Mononuclear cell (primary cell): ENCODE measurements around the gene EBF4. TPM values are rescaled to one million over a fixed set of nuclear protein-coding genes. Genes with fewer than 3 reads are reported as not detected.
"Not testable (repeated sequence)": the region's sequence is repeated elsewhere in the genome, so short reads cannot be mapped to it uniquely, and the experiment has no call there.

ENCODE experiments used
- H3K27me3 ChIP-seq: 2 replicates; pipeline ENCODE4 v1.6.0; 2011; ENCODE audit warnings: low read length, control low read depth; ENCODE audit not compliant: insufficient read depth
- H3K4me1 ChIP-seq: 2 replicates; pipeline ENCODE4 v1.5.1; 2011; ENCODE audit warnings: mild to moderate bottlenecking, low read length, control low read depth; ENCODE audit not compliant: insufficient read depth
- H3K4me3 ChIP-seq: 2 replicates; pipeline ENCODE4 v1.5.1; 2011; ENCODE audit warnings: mild to moderate bottlenecking, low read length, moderate library complexity
- H3K9me3 ChIP-seq: 2 replicates; pipeline ENCODE4 v1.5.1; 2011; ENCODE audit warnings: low read depth, mild to moderate bottlenecking, control low read depth, low read length
- total RNA-seq: library from RNA; depleted of rRNA; stranded (reverse); fragments of >200 nt; gene quantifications from one replicate; pipeline ENCODE4 v1.2.3, GENCODE V29; 2012

Gene EBF4
- total RNA-seq, 1 donor = 0.63 TPM

- Histone ChIP-seq H3K27me3 (peaks cover 3% of the 10 kb centered on the region), H3K4me3 (no peak overlapping the region), H3K9me3 (no peaks in the 10 kb centered on the region), H3K4me1 (no peaks in the 10 kb centered on the region)
Measured at GRCh38 chr20:2762578-2763131, 70.1 kb downstream of the EBF4 start.

GRCh38 chr20:2763186-2763585 lies 70.6 kb downstream of the EBF4 start:
- Histone ChIP-seq H3K4me1 (no peaks in the 10 kb centered on the region), H3K9me3 (no peaks in the 10 kb centered on the region), H3K4me3 (no peak overlapping the region), H3K27me3 (peaks cover 3% of the 10 kb centered on the region)

- Histone ChIP-seq H3K4me1 (peaks cover 5% of the 10 kb centered on the region), H3K27me3 (peaks cover 3% of the 10 kb centered on the region), H3K4me3 (no peak overlapping the region), H3K9me3 (no peaks in the 10 kb centered on the region)
Measured at GRCh38 chr20:2767768-2768631, 75.4 kb downstream of the EBF4 start.

- H3K9me3 ChIP-seq = no peaks in the 10 kb centered on the region
- peaks cover 5% of the 10 kb centered on the region for H3K4me1 ChIP-seq
- no peak overlapping the region for H3K4me3 ChIP-seq
- H3K27me3 ChIP-seq = no peaks in the 10 kb centered on the region
Measured at GRCh38 chr20:2768632-2769015, 76.0 kb downstream of the EBF4 start.

- H3K4me1 ChIP-seq, H3K27me3 ChIP-seq, H3K9me3 ChIP-seq, H3K4me3 ChIP-seq: not testable (repeated sequence)
Measured at GRCh38 chr20:2770091-2770490, 77.5 kb downstream of the EBF4 start.

- Histone ChIP-seq H3K27me3 (no peaks in the 10 kb centered on the region), H3K4me1 (peaks cover 5% of the 10 kb centered on the region), H3K9me3 (no peaks in the 10 kb centered on the region), H3K4me3 (no peak overlapping the region)
Measured at GRCh38 chr20:2771631-2772080, 79.1 kb downstream of the EBF4 start.

- Histone ChIP-seq H3K4me3 (no peak overlapping the region), H3K9me3 (no peaks in the 10 kb centered on the region), H3K4me1 (peaks cover 5% of the 10 kb centered on the region), H3K27me3 (no peaks in the 10 kb centered on the region)
Measured at GRCh38 chr20:2773812-2774211, 81.2 kb downstream of the EBF4 start.

GRCh38 chr20:2775139-2775538 lies 82.6 kb downstream of the EBF4 start:
- Histone ChIP-seq H3K4me3 (no peak overlapping the region), H3K27me3 (no peaks in the 10 kb centered on the region), H3K4me1 (peaks cover 5% of the 10 kb centered on the region), H3K9me3 (no peaks in the 10 kb centered on the region)

GRCh38 chr20:2778602-2779321 lies 86.2 kb downstream of the EBF4 start:
- Histone ChIP-seq H3K4me3 (no peak overlapping the region), H3K27me3 (peaks cover 5% of the 10 kb centered on the region), H3K4me1 (no peaks in the 10 kb centered on the region), H3K9me3 (no peaks in the 10 kb centered on the region)

- Histone ChIP-seq H3K4me1 (no peaks in the 10 kb centered on the region), H3K27me3 (peaks cover 5% of the 10 kb centered on the region), H3K4me3 (no peak overlapping the region), H3K9me3 (no peaks in the 10 kb centered on the region)
Measured at GRCh38 chr20:2780948-2781347, 88.4 kb downstream of the EBF4 start.

- H3K27me3 ChIP-seq = peaks cover 5% of the 10 kb centered on the region
- no peak overlapping the region for H3K4me3 ChIP-seq
- H3K9me3 ChIP-seq = no peaks in the 10 kb centered on the region
- H3K4me1 ChIP-seq = no peaks in the 10 kb centered on the region
Measured at GRCh38 chr20:2783908-2784566, 91.5 kb downstream of the EBF4 start.

GRCh38 chr20:2793471-2793870 lies 100.9 kb downstream of the EBF4 start:
- no peaks in the 10 kb centered on the region for H3K4me1 ChIP-seq
- no peaks in the 10 kb centered on the region for H3K9me3 ChIP-seq
- H3K4me3 ChIP-seq = no peak overlapping the region
- H3K27me3 ChIP-seq = no peaks in the 10 kb centered on the region

GRCh38 chr20:2794202-2794748 lies 101.7 kb downstream of the EBF4 start:
- Histone ChIP-seq H3K9me3 (no peaks in the 10 kb centered on the region), H3K4me3 (no peak overlapping the region), H3K27me3 (peaks cover 3% of the 10 kb centered on the region), H3K4me1 (peaks cover 3% of the 10 kb centered on the region)

- no peak overlapping the region for H3K4me3 ChIP-seq
- H3K4me1 ChIP-seq = peaks cover 10% of the 10 kb centered on the region
- H3K27me3 ChIP-seq = peaks cover 9% of the 10 kb centered on the region
- no peaks in the 10 kb centered on the region for H3K9me3 ChIP-seq
Measured at GRCh38 chr20:2794866-2795447, 102.4 kb downstream of the EBF4 start.
